ENCODE measurements around the gene CDC42EP5. TPM values are rescaled to one million over a fixed set of nuclear protein-coding genes. Genes with fewer than 3 reads are reported as not detected.

The CDC42EP5 gene
- total RNA-seq, 1 experiment from 2014 or later = 11.5 TPM

DNA sequence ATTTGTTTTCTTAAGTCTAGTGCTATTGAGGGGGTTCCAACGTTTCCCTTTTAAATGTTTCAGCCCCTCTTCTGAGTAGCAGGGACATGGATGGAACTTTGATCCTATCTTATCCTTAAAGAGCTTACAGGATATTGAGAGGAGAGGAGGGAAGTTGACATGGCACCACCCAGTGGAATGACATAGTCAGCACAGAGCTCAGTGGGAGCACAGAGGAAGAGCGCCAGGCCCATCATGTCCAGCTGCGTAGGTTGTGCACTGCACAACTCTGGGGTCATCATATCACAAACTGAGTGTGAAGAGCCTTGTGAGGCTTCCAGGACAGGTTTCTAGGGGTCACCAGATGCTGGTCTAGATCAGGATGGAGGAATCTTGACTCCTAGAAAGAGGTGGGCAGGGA, 4.6 kb upstream of the CDC42EP5 start:
- DNase-seq (ENCODE audit: low spot score) (no peak), ATAC-seq (0 out of 2 replicates have a peak, but pooled peaks have one; percentile 9)
- H3K9me3 Mint-ChIP-seq = no peaks in the 10 kb centered on the region
- POLR2A ChIA-PET = no interaction called here
- H3K27me3 Mint-ChIP-seq (ENCODE audit: low read depth) = peaks cover 26% of the 10 kb centered on the region
- H3K4me1 Mint-ChIP-seq = peaks cover 19% of the 10 kb centered on the region
- no peaks in the 10 kb centered on the region for H3K36me3 Mint-ChIP-seq
- H3K4me3 Mint-ChIP-seq = no peak overlapping the region
- H3K27ac Mint-ChIP-seq = no peak overlapping the region
- CTCF ChIA-PET = interaction anchor here (1.3 to 1.4 kb wide), 2 partner anchors 196 to 404 kb away, joined by 4 to 7 read pairs; no protein-coding TSS in a partner anchor
- TF ChIP-seq TEAD1 (CRISPR knock-in tag; IDR thresholded peaks at IDR 0.05) = no peak

DNA sequence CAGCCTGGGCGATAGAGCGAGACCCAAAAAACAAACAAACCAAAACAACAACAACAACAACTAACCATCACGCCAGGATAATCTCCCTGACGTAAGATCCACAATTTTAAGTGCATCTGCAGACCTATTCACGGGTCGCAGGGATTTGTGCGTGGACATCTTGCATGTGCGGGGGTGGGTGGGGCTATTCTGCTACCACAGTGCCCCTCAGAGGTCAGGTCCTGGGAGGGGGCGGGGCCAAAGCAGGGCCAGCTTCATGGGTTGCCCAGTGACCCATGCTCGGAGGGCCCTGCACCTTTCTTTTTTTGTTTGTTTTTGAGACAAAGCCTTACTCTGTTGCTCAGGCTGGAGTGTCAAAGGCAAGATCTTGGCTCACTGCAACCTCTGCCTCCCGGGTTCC, 2.6 kb upstream of the CDC42EP5 start:
- POLR2A ChIA-PET = no interaction called here
- CTCF ChIA-PET = no interaction called here
- Mint-ChIP-seq H3K27ac (no peak overlapping the region), H3K4me1 (peaks cover 16% of the 10 kb centered on the region), H3K4me3 (no peak overlapping the region), H3K27me3 (ENCODE audit: low read depth) (peaks cover 36% of the 10 kb centered on the region), H3K9me3 (no peaks in the 10 kb centered on the region), H3K36me3 (no peaks in the 10 kb centered on the region)
- DNase-seq (ENCODE audit: low spot score) = no peak
- ATAC-seq = no peak
- TF ChIP-seq HMGA2 (CRISPR knock-in tag; IDR thresholded peaks at IDR 0.05) (no peak), SP1 (CRISPR knock-in tag; conservative IDR thresholded peaks at IDR 0.05) (no peak), SMAD4 (CRISPR knock-in tag; IDR thresholded peaks at IDR 0.05) (no peak), FOXJ3 (CRISPR knock-in tag; IDR thresholded peaks at IDR 0.05; ENCODE audit: borderline replicate concordance) (no peak), SOX15 (CRISPR knock-in tag; IDR thresholded peaks at IDR 0.05) (no peak), ZNF138 (CRISPR knock-in tag; conservative IDR thresholded peaks at IDR 0.05) (no peak), RELA (CRISPR knock-in tag; IDR thresholded peaks at IDR 0.05; ENCODE audit: borderline replicate concordance) (no peak), EMX1 (CRISPR knock-in tag; IDR thresholded peaks at IDR 0.05) (no peak)
- TF ChIP-seq, protein P1, sequence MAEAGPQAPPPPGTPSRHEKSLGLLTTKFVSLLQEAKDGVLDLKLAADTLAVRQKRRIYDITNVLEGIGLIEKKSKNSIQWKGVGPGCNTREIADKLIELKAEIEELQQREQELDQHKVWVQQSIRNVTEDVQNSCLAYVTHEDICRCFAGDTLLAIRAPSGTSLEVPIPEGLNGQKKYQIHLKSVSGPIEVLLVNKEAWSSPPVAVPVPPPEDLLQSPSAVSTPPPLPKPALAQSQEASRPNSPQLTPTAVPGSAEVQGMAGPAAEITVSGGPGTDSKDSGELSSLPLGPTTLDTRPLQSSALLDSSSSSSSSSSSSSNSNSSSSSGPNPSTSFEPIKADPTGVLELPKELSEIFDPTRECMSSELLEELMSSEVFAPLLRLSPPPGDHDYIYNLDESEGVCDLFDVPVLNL (CRISPR knock-in tag; IDR thresholded peaks at IDR 0.05; ENCODE audit: borderline replicate concordance, low read depth) = no peak
- TF ChIP-seq, protein P2, sequence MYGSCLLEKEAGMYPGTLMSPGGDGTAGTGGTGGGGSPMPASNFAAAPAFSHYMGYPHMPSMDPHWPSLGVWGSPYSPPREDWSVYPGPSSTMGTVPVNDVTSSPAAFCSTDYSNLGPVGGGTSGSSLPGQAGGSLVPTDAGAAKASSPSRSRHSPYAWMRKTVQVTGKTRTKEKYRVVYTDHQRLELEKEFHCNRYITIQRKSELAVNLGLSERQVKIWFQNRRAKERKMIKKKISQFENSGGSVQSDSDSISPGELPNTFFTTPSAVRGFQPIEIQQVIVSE (CRISPR knock-in tag; IDR thresholded peaks at IDR 0.05; ENCODE audit: borderline replicate concordance) = no peak
- TF ChIP-seq, protein P3, sequence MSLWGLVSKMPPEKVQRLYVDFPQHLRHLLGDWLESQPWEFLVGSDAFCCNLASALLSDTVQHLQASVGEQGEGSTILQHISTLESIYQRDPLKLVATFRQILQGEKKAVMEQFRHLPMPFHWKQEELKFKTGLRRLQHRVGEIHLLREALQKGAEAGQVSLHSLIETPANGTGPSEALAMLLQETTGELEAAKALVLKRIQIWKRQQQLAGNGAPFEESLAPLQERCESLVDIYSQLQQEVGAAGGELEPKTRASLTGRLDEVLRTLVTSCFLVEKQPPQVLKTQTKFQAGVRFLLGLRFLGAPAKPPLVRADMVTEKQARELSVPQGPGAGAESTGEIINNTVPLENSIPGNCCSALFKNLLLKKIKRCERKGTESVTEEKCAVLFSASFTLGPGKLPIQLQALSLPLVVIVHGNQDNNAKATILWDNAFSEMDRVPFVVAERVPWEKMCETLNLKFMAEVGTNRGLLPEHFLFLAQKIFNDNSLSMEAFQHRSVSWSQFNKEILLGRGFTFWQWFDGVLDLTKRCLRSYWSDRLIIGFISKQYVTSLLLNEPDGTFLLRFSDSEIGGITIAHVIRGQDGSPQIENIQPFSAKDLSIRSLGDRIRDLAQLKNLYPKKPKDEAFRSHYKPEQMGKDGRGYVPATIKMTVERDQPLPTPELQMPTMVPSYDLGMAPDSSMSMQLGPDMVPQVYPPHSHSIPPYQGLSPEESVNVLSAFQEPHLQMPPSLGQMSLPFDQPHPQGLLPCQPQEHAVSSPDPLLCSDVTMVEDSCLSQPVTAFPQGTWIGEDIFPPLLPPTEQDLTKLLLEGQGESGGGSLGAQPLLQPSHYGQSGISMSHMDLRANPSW (CRISPR knock-in tag; conservative IDR thresholded peaks at IDR 0.05; ENCODE audit: low read depth) = no peak

DNA sequence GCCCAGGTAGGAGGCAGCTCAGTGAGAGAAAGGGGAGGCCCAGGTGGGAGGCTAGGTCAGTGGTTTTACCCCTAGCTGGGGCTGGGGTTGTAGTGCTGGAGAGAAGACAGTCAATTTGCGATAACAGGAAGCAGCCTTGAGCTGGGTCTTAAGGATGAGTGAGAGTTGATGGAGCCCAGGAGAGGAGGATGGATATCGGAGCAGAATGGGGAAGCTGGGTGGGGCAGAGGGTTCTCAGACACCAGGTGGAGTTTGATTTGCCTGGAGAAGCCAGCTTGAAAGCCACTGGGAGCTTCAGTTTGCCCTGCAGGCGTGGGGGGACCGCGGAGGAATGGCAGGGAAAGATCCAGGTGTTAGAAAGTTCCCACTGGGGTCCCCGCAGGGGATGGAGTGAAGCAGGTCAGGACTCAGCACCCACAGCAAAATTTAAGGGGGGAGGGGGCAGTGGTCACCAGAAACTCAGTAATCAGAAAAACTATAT, 836 bp upstream of the CDC42EP5 start:
- ATAC-seq = no peak
- no peak for DNase-seq (ENCODE audit: low spot score)
- CTCF ChIA-PET = interaction anchor here (0.6 to 1.7 kb wide), 7 partner anchors 35 to 993 kb away, joined by 3 to 13 read pairs (median 3); no protein-coding TSS in a partner anchor
- no peak for TF ChIP-seq ESRRA (CRISPR knock-in tag; IDR thresholded peaks at IDR 0.05; ENCODE audit: borderline replicate concordance)
- TF ChIP-seq FOXP1 (CRISPR knock-in tag; IDR thresholded peaks at IDR 0.05; ENCODE audit: borderline replicate concordance) = no peak
- TF ChIP-seq ZNF396 (CRISPR knock-in tag; IDR thresholded peaks at IDR 0.05; ENCODE audit: borderline replicate concordance) = no peak
- TF ChIP-seq, protein P4, sequence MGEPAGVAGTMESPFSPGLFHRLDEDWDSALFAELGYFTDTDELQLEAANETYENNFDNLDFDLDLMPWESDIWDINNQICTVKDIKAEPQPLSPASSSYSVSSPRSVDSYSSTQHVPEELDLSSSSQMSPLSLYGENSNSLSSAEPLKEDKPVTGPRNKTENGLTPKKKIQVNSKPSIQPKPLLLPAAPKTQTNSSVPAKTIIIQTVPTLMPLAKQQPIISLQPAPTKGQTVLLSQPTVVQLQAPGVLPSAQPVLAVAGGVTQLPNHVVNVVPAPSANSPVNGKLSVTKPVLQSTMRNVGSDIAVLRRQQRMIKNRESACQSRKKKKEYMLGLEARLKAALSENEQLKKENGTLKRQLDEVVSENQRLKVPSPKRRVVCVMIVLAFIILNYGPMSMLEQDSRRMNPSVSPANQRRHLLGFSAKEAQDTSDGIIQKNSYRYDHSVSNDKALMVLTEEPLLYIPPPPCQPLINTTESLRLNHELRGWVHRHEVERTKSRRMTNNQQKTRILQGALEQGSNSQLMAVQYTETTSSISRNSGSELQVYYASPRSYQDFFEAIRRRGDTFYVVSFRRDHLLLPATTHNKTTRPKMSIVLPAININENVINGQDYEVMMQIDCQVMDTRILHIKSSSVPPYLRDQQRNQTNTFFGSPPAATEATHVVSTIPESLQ (CRISPR knock-in tag; IDR thresholded peaks at IDR 0.05) = no peak
- TF ChIP-seq, protein P5, sequence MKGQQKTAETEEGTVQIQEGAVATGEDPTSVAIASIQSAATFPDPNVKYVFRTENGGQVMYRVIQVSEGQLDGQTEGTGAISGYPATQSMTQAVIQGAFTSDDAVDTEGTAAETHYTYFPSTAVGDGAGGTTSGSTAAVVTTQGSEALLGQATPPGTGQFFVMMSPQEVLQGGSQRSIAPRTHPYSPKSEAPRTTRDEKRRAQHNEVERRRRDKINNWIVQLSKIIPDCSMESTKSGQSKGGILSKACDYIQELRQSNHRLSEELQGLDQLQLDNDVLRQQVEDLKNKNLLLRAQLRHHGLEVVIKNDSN (CRISPR knock-in tag; IDR thresholded peaks at IDR 0.05) = no peak
- TF ChIP-seq, protein P2 (CRISPR knock-in tag; IDR thresholded peaks at IDR 0.05; ENCODE audit: borderline replicate concordance) = no peak
- no peak for TF ChIP-seq ZNF263 (CRISPR knock-in tag; IDR thresholded peaks at IDR 0.05; ENCODE audit: low read depth)
- no peak for TF ChIP-seq GRHL2 (CRISPR knock-in tag; IDR thresholded peaks at IDR 0.05; ENCODE audit: insufficient replicate concordance, severe bottlenecking)
- TF ChIP-seq SMAD4 (CRISPR knock-in tag; IDR thresholded peaks at IDR 0.05) = no peak
- TF ChIP-seq ZNF138 (CRISPR knock-in tag; conservative IDR thresholded peaks at IDR 0.05) = no peak
- TF ChIP-seq ZNF423 (CRISPR knock-in tag; IDR thresholded peaks at IDR 0.05) = no peak
- no peaks in the 10 kb centered on the region for H3K36me3 Mint-ChIP-seq
- peaks cover 31% of the 10 kb centered on the region for H3K4me1 Mint-ChIP-seq
- no peak overlapping the region for H3K27ac Mint-ChIP-seq
- POLR2A ChIA-PET = no interaction called here
- no peak overlapping the region for H3K4me3 Mint-ChIP-seq
- peaks cover 49% of the 10 kb centered on the region for H3K27me3 Mint-ChIP-seq (ENCODE audit: low read depth)
- no peaks in the 10 kb centered on the region for H3K9me3 Mint-ChIP-seq
